ENCODE measurements around the gene CALCOCO1. TPM values are rescaled to one million over a fixed set of nuclear protein-coding genes. Genes with fewer than 3 reads are reported as not detected.

Gene CALCOCO1
- total and polyA plus RNA-seq, 10 of the 15 experiments (the other 5 are each of a cell fraction or from before 2014, with no cell fraction given), result 2.8 to 55.9 (median 13.7) TPM

DNA sequence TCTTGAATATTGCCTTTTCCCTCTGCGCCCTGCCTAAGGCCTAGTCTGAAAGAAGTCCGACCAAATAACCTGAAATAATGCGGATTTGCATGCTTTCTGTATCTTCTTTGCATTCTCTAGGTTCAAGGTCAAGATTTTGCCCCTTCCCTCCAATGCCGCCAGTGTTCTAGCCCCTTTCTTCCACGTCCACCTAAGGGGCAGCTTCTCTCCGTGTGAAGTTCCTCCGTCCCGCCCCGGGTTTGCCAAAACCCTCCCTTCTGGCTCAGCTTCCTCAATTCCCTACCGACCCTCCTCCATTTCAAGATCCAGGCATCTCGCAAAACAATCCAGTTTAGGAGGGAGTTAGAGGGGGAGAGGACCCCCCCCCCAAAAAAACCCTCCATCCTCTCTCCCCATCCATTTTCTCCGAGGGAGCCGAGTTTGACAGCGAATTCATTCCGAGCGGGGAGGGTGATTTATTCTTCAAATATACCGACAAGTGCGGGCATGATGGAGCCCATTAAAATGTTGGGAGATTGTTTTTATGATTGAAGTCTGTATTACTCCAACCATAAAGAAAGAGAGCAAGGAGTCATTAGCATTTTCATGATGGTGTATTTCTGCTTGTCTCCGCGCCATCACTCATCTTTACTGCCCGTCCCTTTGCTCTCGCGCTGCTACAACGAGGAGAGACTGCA, 30.5 kb downstream of the CALCOCO1 start:
- H3K79me2 ChIP-seq (ENCODE audit: control insufficient read depth, insufficient read depth, low read length), result no peaks in the 10 kb centered on the region
- FAIRE-seq, result no peak

More for the DNA sequence above, 30.5 kb downstream of the CALCOCO1 start:
- Histone ChIP-seq H3K27ac (ENCODE audit: control insufficient read depth, insufficient read depth) (no peak overlapping the region), H4K20me1 (ENCODE audit: control insufficient read depth, insufficient read depth) (no peaks in the 10 kb centered on the region), H3K4me3 (0 out of 2 replicates have a peak overlapping the region, but pooled peaks have one; percentile 1), H3K27me3 (replicated peaks in 1 of 2; ENCODE audit: control insufficient read depth in 2 of 2, insufficient read depth in 2 of 2, low read length in 1 of 2) (peaks cover 16 to 43% of the 10 kb centered on the region in 2 experiments), H3K36me3 (ENCODE audit: control insufficient read depth in 2 of 2, insufficient read depth in 2 of 2, low read length in 1 of 2) (no peaks in the 10 kb centered on the region), H3K4me1 (ENCODE audit: control insufficient read depth, insufficient read depth, low read length) (peaks cover 5% of the 10 kb centered on the region; the same call in 1 of the 2 replicates), H2AFZ (ENCODE audit: control insufficient read depth, low read depth, low read length) (peak overlapping the region; percentile 29; the same call in 1 of the 2 replicates), H3K9ac (ENCODE audit: control insufficient read depth, insufficient read depth, low read length) (no peak overlapping the region), H3K9me3 (replicated peaks; ENCODE audit: control insufficient read depth, insufficient read depth, low read length) (no peaks in the 10 kb centered on the region), H3K4me2 (ENCODE audit: control insufficient read depth, insufficient read depth) (peak overlapping the region; percentile 74)
- intact Hi-C loops (cut with micrococcal nuclease; ENCODE audit: unreplicated experiment), result no loop called here
- no TSS peak for BruUV-seq (replicated peaks)
- TF ChIP-seq, protein P1, sequence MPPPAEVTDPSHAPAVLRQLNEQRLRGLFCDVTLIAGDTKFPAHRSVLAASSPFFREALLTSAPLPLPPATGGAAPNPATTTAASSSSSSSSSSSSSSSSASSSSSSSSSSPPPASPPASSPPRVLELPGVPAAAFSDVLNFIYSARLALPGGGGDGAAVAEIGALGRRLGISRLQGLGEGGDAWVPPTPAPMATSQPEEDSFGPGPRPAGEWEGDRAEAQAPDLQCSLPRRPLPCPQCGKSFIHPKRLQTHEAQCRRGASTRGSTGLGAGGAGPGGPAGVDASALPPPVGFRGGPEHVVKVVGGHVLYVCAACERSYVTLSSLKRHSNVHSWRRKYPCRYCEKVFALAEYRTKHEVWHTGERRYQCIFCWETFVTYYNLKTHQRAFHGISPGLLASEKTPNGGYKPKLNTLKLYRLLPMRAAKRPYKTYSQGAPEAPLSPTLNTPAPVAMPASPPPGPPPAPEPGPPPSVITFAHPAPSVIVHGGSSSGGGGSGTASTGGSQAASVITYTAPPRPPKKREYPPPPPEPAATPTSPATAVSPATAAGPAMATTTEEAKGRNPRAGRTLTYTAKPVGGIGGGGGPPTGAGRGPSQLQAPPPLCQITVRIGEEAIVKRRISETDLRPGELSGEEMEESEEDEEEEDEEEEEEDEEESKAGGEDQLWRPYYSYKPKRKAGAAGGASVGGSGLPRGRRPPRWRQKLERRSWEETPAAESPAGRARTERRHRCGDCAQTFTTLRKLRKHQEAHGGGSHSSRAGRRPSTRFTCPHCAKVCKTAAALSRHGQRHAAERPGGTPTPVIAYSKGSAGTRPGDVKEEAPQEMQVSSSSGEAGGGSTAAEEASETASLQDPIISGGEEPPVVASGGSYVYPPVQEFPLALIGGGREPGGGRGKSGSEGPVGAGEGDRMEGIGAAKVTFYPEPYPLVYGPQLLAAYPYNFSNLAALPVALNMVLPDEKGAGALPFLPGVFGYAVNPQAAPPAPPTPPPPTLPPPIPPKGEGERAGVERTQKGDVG (CRISPR knock-in tag; IDR thresholded peaks at IDR 0.05), result no peak
- no peak for TF ChIP-seq ZZZ3 (IDR thresholded peaks at IDR 0.05; ENCODE audit: control insufficient read depth, insufficient read length, low read depth)
- TF ChIP-seq, protein P2, sequence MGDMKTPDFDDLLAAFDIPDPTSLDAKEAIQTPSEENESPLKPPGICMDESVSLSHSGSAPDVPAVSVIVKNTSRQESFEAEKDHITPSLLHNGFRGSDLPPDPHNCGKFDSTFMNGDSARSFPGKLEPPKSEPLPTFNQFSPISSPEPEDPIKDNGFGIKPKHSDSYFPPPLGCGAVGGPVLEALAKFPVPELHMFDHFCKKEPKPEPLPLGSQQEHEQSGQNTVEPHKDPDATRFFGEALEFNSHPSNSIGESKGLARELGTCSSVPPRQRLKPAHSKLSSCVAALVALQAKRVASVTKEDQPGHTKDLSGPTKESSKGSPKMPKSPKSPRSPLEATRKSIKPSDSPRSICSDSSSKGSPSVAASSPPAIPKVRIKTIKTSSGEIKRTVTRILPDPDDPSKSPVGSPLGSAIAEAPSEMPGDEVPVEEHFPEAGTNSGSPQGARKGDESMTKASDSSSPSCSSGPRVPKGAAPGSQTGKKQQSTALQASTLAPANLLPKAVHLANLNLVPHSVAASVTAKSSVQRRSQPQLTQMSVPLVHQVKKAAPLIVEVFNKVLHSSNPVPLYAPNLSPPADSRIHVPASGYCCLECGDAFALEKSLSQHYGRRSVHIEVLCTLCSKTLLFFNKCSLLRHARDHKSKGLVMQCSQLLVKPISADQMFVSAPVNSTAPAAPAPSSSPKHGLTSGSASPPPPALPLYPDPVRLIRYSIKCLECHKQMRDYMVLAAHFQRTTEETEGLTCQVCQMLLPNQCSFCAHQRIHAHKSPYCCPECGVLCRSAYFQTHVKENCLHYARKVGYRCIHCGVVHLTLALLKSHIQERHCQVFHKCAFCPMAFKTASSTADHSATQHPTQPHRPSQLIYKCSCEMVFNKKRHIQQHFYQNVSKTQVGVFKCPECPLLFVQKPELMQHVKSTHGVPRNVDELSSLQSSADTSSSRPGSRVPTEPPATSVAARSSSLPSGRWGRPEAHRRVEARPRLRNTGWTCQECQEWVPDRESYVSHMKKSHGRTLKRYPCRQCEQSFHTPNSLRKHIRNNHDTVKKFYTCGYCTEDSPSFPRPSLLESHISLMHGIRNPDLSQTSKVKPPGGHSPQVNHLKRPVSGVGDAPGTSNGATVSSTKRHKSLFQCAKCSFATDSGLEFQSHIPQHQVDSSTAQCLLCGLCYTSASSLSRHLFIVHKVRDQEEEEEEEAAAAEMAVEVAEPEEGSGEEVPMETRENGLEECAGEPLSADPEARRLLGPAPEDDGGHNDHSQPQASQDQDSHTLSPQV (IDR thresholded peaks at IDR 0.05), result no peak
- TF ChIP-seq, protein P3, sequence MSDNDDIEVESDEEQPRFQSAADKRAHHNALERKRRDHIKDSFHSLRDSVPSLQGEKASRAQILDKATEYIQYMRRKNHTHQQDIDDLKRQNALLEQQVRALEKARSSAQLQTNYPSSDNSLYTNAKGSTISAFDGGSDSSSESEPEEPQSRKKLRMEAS (IDR thresholded peaks at IDR 0.05; ENCODE audit: low read depth, low read length), result no peak
- no peak for TF ChIP-seq YY1 (IDR thresholded peaks at IDR 0.05; ENCODE audit: low read depth, low read length)
- TF ChIP-seq IKZF1 (conservative IDR thresholded peaks at IDR 0.05), result no peak
- TF ChIP-seq POLR2A (IDR thresholded peaks at IDR 0.05; ENCODE audit: low read depth, low read length), result no peak
- TF ChIP-seq, protein P4, sequence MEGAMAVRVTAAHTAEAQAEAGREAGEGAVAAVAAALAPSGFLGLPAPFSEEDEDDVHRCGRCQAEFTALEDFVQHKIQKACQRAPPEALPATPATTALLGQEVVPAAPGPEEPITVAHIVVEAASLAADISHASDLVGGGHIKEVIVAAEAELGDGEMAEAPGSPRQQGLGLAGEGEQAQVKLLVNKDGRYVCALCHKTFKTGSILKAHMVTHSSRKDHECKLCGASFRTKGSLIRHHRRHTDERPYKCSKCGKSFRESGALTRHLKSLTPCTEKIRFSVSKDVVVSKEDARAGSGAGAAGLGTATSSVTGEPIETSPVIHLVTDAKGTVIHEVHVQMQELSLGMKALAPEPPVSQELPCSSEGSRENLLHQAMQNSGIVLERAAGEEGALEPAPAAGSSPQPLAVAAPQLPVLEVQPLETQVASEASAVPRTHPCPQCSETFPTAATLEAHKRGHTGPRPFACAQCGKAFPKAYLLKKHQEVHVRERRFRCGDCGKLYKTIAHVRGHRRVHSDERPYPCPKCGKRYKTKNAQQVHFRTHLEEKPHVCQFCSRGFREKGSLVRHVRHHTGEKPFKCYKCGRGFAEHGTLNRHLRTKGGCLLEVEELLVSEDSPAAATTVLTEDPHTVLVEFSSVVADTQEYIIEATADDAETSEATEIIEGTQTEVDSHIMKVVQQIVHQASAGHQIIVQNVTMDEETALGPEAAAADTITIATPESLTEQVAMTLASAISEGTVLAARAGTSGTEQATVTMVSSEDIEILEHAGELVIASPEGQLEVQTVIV (IDR thresholded peaks at IDR 0.05; ENCODE audit: borderline replicate concordance, partially characterized antibody), result no peak
- TF ChIP-seq RB1 (IDR thresholded peaks at IDR 0.05; ENCODE audit: borderline replicate concordance), result no peak
- ChIA-PET SMC1A (ENCODE audit: uncharacterized antibody, unreplicated experiment) (interaction anchor here (5.9 kb wide), 1 partner anchor 48 kb away, joined by 96 read pairs; no protein-coding TSS in a partner anchor), CTCF (interaction anchor here (1.8 to 7.9 kb wide), 2 partner anchors 46 to 61 kb away, joined by 9 to 459 read pairs; no protein-coding TSS in a partner anchor), POLR2A (interaction anchor here (0.5 kb wide), 1 partner anchor 11 kb away, joined by 4 read pairs; no protein-coding TSS in a partner anchor), RAD21 (ENCODE audit: unreplicated experiment) (interaction anchor here (0.6 to 1.1 kb wide), 2 partner anchors 48 to 153 kb away, joined by 3 to 5 read pairs; no protein-coding TSS in a partner anchor)
- no peak for ATAC-seq
- in situ Hi-C loops (cut with MboI), result no loop called here
- WGBS (ENCODE audit: insufficient coverage, insufficient replicate concordance, low lambda C conversion rate, missing lambda C conversion rate), result 15% methylated on average over 24 of the region's 24 CpGs
- no peak for DNase-seq (ENCODE audit: low read depth, low spot score)

All from GM12878 (cell line).